WTC11 (cell line): ENCODE results near the gene ETV1. TPM values are rescaled to one million over a fixed set of nuclear protein-coding genes. Genes with fewer than 3 reads are reported as not detected.

Experiments used
- ATAC-seq: fragments of 200-7000 bp; cut with Tn5 transposase; 2 replicates; pipeline ENCODE4 v1.10.0; 2021; ENCODE audit warnings: mild to moderate bottlenecking, moderate library complexity
- Bru-seq: library from RNA; stranded (reverse); fragments of 400-500 nt; gene quantifications from one replicate; lab custom pipeline; 2021; lab: Mats Ljungman, UMichigan
- CTCF ChIA-PET: fragments of 300-600 bp; sonication (Branson Sonifier 250); formaldehyde crosslinking; loops from one replicate; lab custom pipeline; 2021; ENCODE audit warnings: antibody characterized with exemption; lab: Charles Lee
- POLR2A ChIA-PET: fragments of 350-600 bp; sonication (Branson Sonifier 250); formaldehyde crosslinking; loops from one replicate; lab custom pipeline; 2021; ENCODE audit warnings: antibody characterized with exemption; lab: Charles Lee
- DNase-seq: peaks from one replicate; pipeline ENCODE4 v3.0.0; 2021; ENCODE audit warnings: low spot score
- H3K27ac Mint-ChIP-seq: 2 replicates; pipeline ENCODE4 v1.8.0; 2021; ENCODE audit warnings: mixed read lengths
- H3K27me3 Mint-ChIP-seq: 2 replicates; pipeline ENCODE4 v1.8.0; 2021; ENCODE audit warnings: low read depth, mild to moderate bottlenecking, moderate library complexity, mixed read lengths
- H3K36me3 Mint-ChIP-seq: 2 replicates; pipeline ENCODE4 v1.8.0; 2021; ENCODE audit warnings: mixed read lengths
- H3K4me1 Mint-ChIP-seq: 2 replicates; pipeline ENCODE4 v1.8.0; 2022; ENCODE audit warnings: mixed read lengths
- H3K4me3 Mint-ChIP-seq: 2 replicates; pipeline ENCODE4 v1.8.0; 2021; ENCODE audit warnings: mild to moderate bottlenecking, moderate library complexity, mixed read lengths
- H3K9me3 Mint-ChIP-seq: 2 replicates; pipeline ENCODE4 v1.8.0; 2021; ENCODE audit warnings: mixed read lengths
- ATF2 ChIP-seq: sonication (generic); formaldehyde crosslinking; IDR thresholded peaks from 2 replicates; pipeline ENCODE4 v1.8.1; 2022; ENCODE audit warnings: low read depth, missing genetic modification reagents, borderline replicate concordance
- CREB1 ChIP-seq: sonication (generic); formaldehyde crosslinking; IDR thresholded peaks from 2 replicates; pipeline ENCODE4 v1.8.0; 2023; ENCODE audit warnings: mild to moderate bottlenecking, missing genetic modification reagents
- EMX1 ChIP-seq: fragments of 250-450 bp; sonication (Bioruptor Pico); IDR thresholded peaks from 2 replicates; pipeline ENCODE4 v1.8.0; 2021; ENCODE audit warnings: mild to moderate bottlenecking
- FOXJ3 ChIP-seq: sonication (generic); formaldehyde crosslinking; IDR thresholded peaks from 2 replicates; pipeline ENCODE4 v1.9.0; 2021; ENCODE audit warnings: missing genetic modification reagents, mild to moderate bottlenecking, borderline replicate concordance
- FOXK1 ChIP-seq: sonication (generic); formaldehyde crosslinking; IDR thresholded peaks from 2 replicates; pipeline ENCODE4 v1.8.0; 2022; ENCODE audit warnings: mild to moderate bottlenecking, moderate library complexity, missing genetic modification reagents
- GABPB1 ChIP-seq: sonication (generic); formaldehyde crosslinking; IDR thresholded peaks from 2 replicates; pipeline ENCODE4 v1.8.1; 2023; ENCODE audit warnings: mild to moderate bottlenecking, missing genetic modification reagents
- HMGXB4 ChIP-seq: sonication (generic); formaldehyde crosslinking; IDR thresholded peaks from 2 replicates; pipeline ENCODE4 v1.8.1; 2023; ENCODE audit warnings: mild to moderate bottlenecking, moderate library complexity, missing genetic modification reagents
- JUN ChIP-seq: sonication (generic); formaldehyde crosslinking; IDR thresholded peaks from 2 replicates; pipeline ENCODE4 v1.8.0; 2023; ENCODE audit warnings: mild to moderate bottlenecking, missing genetic modification reagents
- KAT7 ChIP-seq: sonication (generic); formaldehyde crosslinking; IDR thresholded peaks from 2 replicates; pipeline ENCODE4 v1.8.1; 2023; ENCODE audit warnings: missing genetic modification reagents, mild to moderate bottlenecking, borderline replicate concordance
- NFYB ChIP-seq: sonication (generic); formaldehyde crosslinking; conservative IDR thresholded peaks from 2 replicates; pipeline ENCODE4 v1.8.0; 2022; ENCODE audit warnings: low read depth, missing genetic modification reagents
- OVOL2 ChIP-seq: fragments of 250-450 bp; sonication (Bioruptor Pico); IDR thresholded peaks from 2 replicates; pipeline ENCODE4 v1.9.0; 2021; ENCODE audit warnings: mild to moderate bottlenecking, borderline replicate concordance
- PRDM15 ChIP-seq: sonication (generic); formaldehyde crosslinking; IDR thresholded peaks from 2 replicates; pipeline ENCODE4 v1.8.0; 2022; ENCODE audit warnings: missing genetic modification reagents
- SMAD4 ChIP-seq: sonication (generic); formaldehyde crosslinking; IDR thresholded peaks from 2 replicates; pipeline ENCODE4 v1.8.0; 2022; ENCODE audit warnings: mild to moderate bottlenecking, missing genetic modification reagents
- STAT6 ChIP-seq: sonication (generic); formaldehyde crosslinking; conservative IDR thresholded peaks from 2 replicates; pipeline ENCODE4 v1.8.1; 2023; ENCODE audit warnings: mild to moderate bottlenecking, low read depth, missing genetic modification reagents, moderate library complexity
- TEAD4 ChIP-seq: sonication (generic); formaldehyde crosslinking; IDR thresholded peaks from 2 replicates; pipeline ENCODE4 v1.8.0; 2022; ENCODE audit warnings: mild to moderate bottlenecking, missing genetic modification reagents
- ZNF232 ChIP-seq: sonication (generic); formaldehyde crosslinking; IDR thresholded peaks from 2 replicates; pipeline ENCODE4 v1.8.0; 2022; ENCODE audit warnings: mild to moderate bottlenecking, missing genetic modification reagents
- ZNF425 ChIP-seq: fragments of 250-450 bp; sonication (Bioruptor Pico); conservative IDR thresholded peaks from 2 replicates; pipeline ENCODE4 v1.9.0; 2021; ENCODE audit warnings: mild to moderate bottlenecking
- ZNF532 ChIP-seq: fragments of 250-450 bp; sonication (Bioruptor Pico); IDR thresholded peaks from 2 replicates; pipeline ENCODE4 v1.9.0; 2021; ENCODE audit warnings: mild to moderate bottlenecking, borderline replicate concordance
- long read RNA-seq, 3 experiments: library from RNA in 1 of 3; library from capped mRNA in 1 of 3; library from polyadenylated mRNA in 1 of 3; unstranded in 2 of 3; stranded (forward) in 1 of 3; transcript quantifications; one replicate each; pipeline ENCODE4 v2.0.0, GENCODE V29; 2021
- total RNA-seq: library from RNA; stranded (reverse); gene quantifications from 3 replicates; pipeline ENCODE4 v1.2.3, GENCODE V29; 2021

Gene ETV1
- total RNA-seq (74.9 to 81.4 TPM (median 76.6 TPM) in 3 replicates), Bru-seq, nascent RNA (percentile 92 among the genes with signal in this experiment)
- long read RNA-seq, experiment 1, full-length matches to known transcripts: 92 of 179 reads
- long read RNA-seq, experiment 1, partial matches to known transcripts: 54 of 179 reads
- long read RNA-seq, experiment 1, other reads (novel, unspliced or antisense): 33 of 179 reads
- long read RNA-seq, experiment 2, partial matches to known transcripts: 15 of 79 reads
- long read RNA-seq, experiment 2, other reads (novel, unspliced or antisense): 64 of 79 reads
- long read RNA-seq, experiment 3, full-length matches to known transcripts: 8 of 26 reads
- long read RNA-seq, experiment 3, partial matches to known transcripts: 14 of 26 reads
- long read RNA-seq, experiment 3, other reads (novel, unspliced or antisense): 4 of 26 reads

GRCh38 chr7:13989126-13989948 is at the start of gene ETV1:
ETV1 (minus strand) TSS chr7:13989666; CDS start chr7:13989052, 614 bp downstream.
- H3K36me3 Mint-ChIP-seq: no peaks in the 10 kb centered on the region
- no peaks in the 10 kb centered on the region for H3K27me3 Mint-ChIP-seq
- peak; percentile 40 for ATAC-seq
- DNase-seq: peak; percentile 88
- H3K27ac Mint-ChIP-seq: no peak within 1 kb of the TSS
- peaks cover 31% of the 10 kb centered on the region for H3K4me1 Mint-ChIP-seq
- ChIA-PET POLR2A (interaction anchor here (0.6 to 5.0 kb wide), 7 partner anchors 9 to 469 kb away, joined by 3 to 33 read pairs (median 4); no protein-coding TSS in a partner anchor), CTCF (interaction anchor here (0.6 to 2.1 kb wide), 10 partner anchors 9 to 970 kb away, joined by 3 to 9 read pairs (median 4); no protein-coding TSS in a partner anchor)
- no peaks in the 10 kb centered on the region for H3K9me3 Mint-ChIP-seq
- H3K4me3 Mint-ChIP-seq: no peak within 1 kb of the TSS
- TF ChIP-seq PRDM15 (no peak), SMAD4 (CRISPR knock-in tag) (no peak), FOXJ3 (CRISPR knock-in tag) (no peak), KAT7 (CRISPR knock-in tag) (no peak), CREB1 (no peak), OVOL2 (CRISPR knock-in tag) (no peak), ZNF425 (CRISPR knock-in tag) (no peak), ATF2 (no peak), TEAD4 (CRISPR knock-in tag) (no peak), HMGXB4 (0 out of 2 replicates have a peak, but pooled peaks have one; percentile 31), GABPB1 (CRISPR knock-in tag) (no peak), JUN (no peak), ZNF532 (CRISPR knock-in tag) (no peak), NFYB (CRISPR knock-in tag) (no peak), ZNF232 (CRISPR knock-in tag) (no peak), FOXK1 (CRISPR knock-in tag) (peak; percentile 17; the same call in 1 of the 2 replicates), STAT6 (CRISPR knock-in tag) (no peak), EMX1 (CRISPR knock-in tag) (no peak)
